Head of caudate nucleus (tissue), 42 donors: ENCODE results near the gene ABTB1.

Experiments
- DNase-seq, 42 donors: peaks; one replicate each; pipeline versions ENCODE4 v3.0.0 to v3.0.0-alpha.2; 2020 to 2021; ENCODE audit warnings: mixed read lengths in 7 of 42
- intact Hi-C: fragments of 100-400 bp; cut with DNase I; formaldehyde crosslinking; loops from one replicate; pipeline ENCODE4 v1.15.0; 2022

ABTB1 gene

DNA sequence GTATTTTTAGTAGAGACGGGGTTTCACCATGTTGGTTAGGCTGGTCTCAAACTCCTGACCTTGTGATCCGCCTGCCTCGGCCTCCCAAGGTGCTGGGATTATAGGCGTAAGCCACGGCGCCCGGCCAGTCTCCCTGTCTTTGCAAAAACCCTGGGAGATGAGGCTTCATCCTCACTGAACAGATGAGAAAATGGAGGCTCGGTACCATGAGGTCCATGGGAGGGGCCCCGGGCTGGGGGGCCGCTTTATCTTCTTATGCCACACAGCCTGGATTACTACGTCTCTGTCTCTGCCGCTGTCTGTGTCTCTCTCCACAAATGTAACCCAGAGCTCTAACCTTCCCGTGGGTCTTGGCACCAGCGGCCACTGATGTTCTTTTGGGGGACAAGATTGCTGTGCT, 39.1 kb downstream of the ABTB1 start:
- DNase-seq, result peak in 3 of 42 donors; percentile 6 to 18 (median 16)
- intact Hi-C loops, result no loop called here

DNA sequence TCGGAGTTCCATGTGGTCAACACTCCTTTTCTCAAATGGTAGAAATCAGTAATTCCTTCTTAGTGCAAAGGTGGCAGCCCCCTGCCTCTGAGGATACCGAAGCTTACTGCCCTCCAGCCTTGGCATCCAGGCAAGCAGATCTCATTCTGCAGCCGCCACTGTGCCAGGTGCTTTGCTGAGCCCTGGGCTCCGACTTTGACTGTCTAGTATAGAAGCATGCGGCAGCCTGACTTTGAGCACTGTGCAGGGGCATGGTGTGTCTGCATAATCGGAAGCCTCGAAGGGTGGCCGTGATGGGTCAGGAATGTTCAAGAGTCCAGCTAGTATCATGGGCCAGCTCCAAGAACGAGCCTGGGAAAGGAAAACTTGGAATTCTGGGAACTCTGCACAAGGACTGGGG, 39.7 kb downstream of the ABTB1 start:
- DNase-seq, result peak in 1 of 42 donors; percentile 27
- intact Hi-C loops, result no loop called here

DNA sequence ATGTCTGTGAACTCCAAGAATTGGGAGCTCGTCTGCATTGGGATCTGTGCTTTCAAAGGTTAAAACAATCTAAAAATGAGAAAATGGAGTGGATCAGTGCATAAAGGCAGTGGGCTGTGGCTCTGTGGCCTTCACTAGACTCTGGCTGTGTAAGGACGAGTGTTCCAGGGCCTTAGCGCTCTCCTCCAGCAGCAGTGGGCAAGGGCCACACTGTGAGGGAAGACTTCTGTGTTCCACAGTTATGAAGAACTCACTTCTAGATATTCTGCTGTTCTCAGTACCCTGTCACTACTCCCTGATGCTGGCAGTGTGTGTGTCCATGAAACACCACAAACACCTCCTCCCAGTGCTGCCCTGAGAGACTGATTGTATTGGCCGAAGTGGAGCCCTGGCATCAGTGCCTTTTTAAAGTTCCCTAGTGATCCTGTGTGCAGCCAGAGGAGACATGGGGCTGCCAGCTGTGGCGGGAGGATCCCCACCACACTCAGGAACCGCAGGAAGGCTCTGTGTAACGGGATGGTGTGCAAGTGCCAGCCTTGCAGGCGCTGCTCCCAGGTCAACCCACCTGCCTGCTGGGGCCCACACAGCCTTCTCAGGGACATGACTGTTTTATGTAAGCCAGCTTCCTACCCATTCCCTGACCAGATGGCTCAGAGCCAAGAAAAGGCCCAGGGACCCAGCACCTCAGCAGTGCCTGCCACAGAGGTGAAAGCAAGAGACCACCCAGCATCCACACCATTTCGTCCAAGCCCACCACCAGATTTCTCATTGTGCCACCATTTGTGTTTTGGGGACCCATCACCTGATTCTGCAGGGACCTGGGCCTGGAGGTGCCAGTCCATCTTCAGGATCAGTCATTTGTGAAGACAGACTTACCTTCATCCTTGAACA, 40.4 kb downstream of the ABTB1 start:
- peak in 1 of 42 donors; percentile 28 for DNase-seq
- intact Hi-C loops, result no loop called here

DNA sequence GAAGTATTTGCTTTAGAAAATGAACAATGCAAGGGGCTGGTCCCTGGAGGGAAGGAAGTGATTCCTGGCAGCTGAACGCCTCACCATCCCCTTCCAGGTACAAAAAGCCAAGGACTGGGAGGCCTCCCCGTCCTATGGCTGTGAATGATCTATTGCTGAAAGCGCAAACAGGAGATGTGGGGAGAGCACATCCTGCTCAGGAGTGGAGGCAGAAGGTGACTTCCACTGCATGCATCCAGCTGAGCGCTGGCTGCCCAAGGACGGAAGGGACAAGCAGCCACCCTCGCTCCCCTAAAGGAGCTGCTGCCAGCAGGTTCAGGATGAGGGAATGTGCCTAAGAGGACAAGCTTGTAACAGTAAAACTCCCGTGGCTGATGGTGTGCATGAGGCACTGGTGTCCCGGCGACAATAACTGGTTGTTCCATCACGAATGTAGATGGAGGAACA, 41.4 kb downstream of the ABTB1 start:
- intact Hi-C loops, result no loop called here
- peak in 1 of 42 donors; percentile 7 for DNase-seq

- DNase-seq, result no peak
- intact Hi-C loops, result no loop called here
Observed at GRCh38 chr3:127714866-127715265, 42.1 kb downstream of the ABTB1 start.

- intact Hi-C loops, result no loop called here
- no peak for DNase-seq
Observed at GRCh38 chr3:127715532-127715931, 42.8 kb downstream of the ABTB1 start.

DNA sequence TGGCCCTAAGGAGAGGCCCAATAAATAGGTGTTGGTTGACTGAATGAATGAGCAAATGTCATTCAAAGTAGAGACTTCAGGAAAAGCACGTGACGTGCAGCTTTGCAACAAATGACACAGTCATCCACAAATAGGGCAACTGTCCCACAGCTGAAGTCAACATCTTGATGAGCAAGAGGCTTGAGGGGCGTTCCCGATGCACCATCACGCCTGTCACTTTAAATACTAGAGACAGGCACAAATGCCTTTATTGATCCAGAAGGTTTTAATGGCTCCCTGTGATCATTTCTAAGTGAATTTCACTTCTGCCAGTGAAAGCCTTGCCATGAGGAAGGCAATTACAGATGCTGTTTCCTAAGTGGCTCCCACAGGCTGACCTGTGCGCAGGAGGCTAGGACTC, 43.6 kb downstream of the ABTB1 start:
- peak in 1 of 42 donors; percentile 29 for DNase-seq
- intact Hi-C loops, result no loop called here

- intact Hi-C loops, result no loop called here
- DNase-seq, result peak in 2 of 42 donors; percentile 26 to 33
Observed at GRCh38 chr3:127717357-127718244, 44.8 kb downstream of the ABTB1 start.

DNA sequence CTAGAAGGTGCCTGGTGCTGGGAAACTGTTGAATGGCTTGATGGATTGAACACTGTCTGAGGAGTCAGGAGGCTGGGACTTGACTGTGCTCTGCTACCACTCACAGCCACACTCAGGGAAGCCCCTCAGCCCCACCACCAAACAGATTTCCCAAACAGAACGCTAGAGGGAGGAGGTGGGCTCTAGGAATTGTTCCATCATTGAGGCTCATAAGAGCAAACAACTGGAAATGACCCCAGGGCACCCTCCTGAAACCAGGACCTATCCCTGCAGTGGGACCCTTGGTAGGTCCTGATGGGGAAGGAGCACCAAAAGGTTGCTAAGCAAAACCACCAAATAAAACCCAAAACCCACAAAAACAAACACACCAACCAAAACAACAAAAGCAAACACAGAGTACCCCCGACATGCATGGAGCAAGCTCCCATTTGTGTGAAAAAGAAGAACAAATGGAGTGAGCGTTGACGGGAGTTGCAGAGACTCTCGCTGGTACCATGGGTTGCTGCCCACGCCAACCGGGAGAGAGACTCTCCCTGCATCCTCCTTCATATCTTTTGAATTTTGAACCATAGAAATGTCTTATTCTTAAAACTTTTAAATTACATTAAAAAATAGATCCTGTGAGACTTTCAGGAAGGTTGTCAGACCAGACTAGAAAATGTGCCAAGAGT, 45.6 kb downstream of the ABTB1 start:
- DNase-seq, result peak in 14 of 42 donors; percentile 32 to 72 (median 48)
- intact Hi-C loops, result no loop called here

DNA sequence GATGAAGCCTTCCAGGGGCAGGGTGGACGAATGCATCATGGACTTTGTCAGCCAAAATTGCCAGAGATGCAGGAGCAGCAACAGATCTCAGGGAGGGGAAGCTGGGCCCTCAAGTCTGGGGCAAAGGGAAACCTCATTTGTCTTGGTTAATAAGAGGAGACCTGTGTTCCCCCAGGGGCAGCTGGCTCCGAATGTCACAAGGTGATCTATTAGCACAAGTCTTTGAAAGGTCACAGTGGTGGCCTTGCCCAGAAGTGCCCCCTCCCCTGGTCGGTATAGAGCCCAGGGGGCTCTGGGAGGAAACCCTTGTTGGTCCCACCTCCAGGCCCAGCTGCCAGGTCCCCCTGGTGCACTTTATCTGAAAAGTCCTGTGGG, 46.2 kb downstream of the ABTB1 start:
- intact Hi-C loops, result no loop called here
- DNase-seq, result peak in 2 of 42 donors; percentile 11 to 21

DNA sequence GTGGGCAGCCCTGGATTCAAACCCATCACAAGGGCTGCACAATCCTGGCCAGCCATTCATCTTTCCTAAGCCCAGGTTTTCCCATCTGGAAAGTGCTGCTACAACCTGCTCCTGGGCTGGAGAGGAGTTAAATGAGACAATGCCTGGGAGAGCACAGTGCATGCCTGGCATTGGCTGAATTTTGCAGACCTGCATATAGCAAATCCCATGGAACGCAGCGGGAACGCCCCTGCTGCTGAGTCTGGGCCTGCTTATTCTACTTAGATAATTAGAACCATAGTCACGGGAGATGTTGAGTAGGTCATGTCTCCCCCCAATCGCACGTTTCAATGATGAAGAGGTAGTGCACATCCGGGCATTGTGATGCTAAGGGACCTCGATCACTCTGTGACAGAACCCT, 46.6 kb downstream of the ABTB1 start:
- DNase-seq, result peak in 1 of 42 donors; percentile 29
- intact Hi-C loops, result no loop called here

- intact Hi-C loops, result no loop called here
- peak in 1 of 42 donors; percentile 16 for DNase-seq
Observed at GRCh38 chr3:127720161-127720823, 47.5 kb downstream of the ABTB1 start.

DNA sequence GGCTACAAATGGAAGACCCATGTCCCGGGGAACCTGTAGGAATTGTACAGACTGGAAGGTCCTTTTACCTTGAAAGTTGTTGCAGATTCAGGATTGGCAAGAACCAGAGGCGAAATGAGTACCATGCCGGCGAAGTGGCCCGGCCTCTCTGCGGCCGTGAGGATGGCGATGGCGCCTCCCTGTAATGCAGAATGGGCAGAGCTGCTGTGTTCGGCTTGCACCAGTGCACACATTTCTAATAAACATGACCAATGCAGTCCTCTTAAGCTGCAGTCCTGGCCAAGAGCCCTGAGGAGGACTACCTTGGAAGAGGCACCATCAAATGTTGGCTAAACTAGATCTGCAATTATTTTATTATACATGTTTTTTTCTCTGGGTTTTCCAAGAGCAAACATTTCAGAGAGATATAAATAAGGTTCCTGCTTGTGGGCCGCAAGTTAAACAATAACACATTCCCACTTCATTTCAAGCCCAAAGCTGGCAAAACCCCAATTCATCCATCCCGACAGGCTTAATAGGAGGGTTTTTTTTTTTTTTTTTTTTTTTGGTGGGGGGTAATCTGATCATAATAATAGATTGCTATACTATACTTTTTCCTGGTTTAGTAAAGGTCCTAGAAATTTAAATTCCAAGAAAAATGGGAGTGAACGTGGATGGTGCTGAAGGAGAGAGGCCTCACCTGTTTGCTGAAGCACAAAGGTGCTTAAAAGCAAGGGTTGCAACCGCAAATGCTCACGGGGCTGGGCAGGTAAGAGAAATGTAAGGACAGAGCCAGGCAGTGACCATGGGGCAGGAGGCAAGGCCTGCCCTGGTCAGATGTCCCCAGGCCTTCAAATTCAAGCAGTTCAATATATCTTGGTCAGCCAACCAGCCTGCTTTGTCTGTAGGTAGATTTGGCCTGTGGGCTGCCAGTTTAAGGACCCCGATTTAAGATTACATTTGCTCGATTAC, 48.5 kb downstream of the ABTB1 start:
- intact Hi-C loops, result no loop called here

GRCh38 chr3:127722091-127722784, 49.5 kb downstream of the ABTB1 start:
- peak in 4 of 42 donors; percentile 20 to 56 (median 42) for DNase-seq
- intact Hi-C loops, result no loop called here

More for the DNA sequence above, 48.5 kb downstream of the ABTB1 start:
- no peak for DNase-seq

DNA sequence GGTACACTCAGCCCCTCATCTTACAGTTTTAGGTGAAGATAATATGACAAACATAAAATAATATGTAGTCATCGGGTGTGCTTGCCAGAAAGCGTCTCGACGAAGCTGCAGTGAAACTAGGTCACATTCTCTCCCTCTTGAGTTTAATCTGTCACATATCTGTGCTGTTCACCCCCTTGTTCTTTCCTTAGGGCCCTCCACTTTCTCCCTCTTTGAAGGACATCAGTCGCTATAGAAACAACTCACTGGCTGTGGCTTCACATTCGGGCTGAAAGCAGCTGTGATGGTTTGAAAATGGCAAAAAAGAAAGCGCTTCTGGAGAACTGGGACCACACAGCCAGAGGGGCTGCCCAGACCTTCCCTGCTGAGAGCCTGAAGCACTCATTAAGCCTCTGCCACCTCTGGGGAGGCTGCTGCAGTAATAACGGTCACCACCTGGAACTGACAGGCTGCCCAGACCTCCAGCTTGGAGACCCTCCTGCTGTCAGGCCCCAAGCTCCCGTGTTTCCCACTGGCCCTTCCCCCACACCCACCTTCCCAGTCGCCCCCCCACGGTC, 50.3 kb downstream of the ABTB1 start:
- intact Hi-C loops, result no loop called here
- peak in 4 of 42 donors; percentile 8 to 49 (median 30) for DNase-seq

DNA sequence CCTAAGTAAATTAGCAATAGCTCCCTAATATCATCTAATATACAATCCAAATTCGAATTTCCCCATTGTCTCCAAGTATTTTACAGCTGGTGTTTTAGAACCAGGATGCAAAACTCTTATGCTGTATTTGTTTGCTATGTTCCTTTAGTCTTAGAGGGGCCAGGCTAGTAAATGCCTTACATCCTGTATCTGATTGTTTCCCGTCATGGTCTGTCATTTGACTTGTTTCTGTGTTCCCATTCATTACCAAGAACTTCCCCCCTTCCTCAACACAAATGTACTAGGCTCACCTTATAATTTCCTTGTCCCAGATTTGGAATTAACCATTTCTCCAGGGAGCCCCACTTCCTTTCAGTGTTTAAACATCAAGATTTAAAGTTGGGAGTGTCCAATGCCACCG, 54.1 kb downstream of the ABTB1 start:
- intact Hi-C loops, result no loop called here
- DNase-seq, result no peak
